ENCODE measurements around the gene GPX8.

Gene GPX8

DNA sequence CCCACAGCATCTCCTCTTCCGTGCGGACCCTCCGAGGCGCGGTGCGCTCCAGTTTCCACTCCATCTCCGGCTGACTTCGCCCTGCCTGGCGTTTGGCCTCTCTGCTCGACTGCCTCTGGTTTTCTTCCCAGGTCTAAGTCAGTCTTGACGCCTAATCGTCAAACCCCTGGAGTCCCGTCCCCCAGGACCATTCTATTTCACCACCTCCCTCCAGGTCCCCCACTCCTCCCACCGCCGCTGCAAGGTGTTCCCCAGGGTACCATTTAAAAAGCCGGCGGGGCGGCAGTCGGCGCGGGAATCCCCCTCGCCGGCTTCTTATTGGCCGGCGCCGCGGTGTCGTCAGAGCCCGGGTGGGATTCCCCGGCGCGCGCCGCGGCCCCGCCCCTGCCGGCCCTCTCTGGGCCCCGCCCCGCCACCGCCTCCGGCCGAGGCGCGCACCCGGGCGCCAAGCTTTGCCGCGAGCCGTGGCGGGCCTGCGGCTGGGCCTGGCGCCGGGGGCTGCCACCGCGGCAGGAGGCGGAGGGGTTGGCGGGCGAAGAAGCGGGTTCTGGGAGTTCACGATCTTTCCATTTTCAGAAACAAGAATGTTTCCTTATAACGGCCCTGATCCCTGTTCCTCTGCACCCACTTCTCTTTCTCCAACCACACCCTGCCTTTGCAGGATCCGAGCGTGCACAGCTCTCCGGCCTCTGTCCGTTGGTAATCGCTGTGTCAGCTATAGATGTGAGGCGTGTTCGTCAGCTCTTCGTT is 13.1 kb downstream of the GPX8 start, which contains the start of gene CDC20B:
Gene CDC20B, minus strand, starts transcription at position 241 of the 750 bp plus-strand sequence. Its CDS starts 177 bp downstream, at position 64.
- peak; percentile 27 for DNase-seq (ENCODE audit: low spot score)

DNA sequence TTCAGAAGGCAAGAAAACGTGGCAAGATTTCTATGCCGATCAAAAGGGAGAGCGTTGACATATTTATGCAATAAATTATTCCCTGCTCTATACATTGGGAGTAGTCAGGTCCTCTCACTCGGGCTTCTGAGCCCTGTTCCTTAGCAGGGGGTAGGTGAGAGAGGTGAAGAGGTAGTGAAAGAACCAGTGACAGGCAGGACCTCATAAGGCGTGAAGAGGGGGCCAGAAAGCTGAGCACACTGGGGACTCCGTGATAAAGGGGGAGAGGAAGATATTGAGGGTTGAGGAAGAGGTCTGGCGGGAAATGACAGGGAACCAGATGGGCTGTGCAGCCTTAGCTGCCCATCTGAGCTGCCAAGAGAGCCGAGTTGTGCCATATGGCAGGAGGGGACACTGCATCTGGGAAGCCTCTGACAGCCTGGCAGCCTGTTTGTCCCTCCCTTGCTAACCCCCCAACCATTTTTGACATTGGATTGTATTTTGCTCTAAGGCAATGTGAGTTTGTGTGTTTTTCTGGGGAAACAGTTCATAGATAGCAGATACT is 13.8 kb downstream of the GPX8 start:
- no peak for DNase-seq (ENCODE audit: low spot score)

DNA sequence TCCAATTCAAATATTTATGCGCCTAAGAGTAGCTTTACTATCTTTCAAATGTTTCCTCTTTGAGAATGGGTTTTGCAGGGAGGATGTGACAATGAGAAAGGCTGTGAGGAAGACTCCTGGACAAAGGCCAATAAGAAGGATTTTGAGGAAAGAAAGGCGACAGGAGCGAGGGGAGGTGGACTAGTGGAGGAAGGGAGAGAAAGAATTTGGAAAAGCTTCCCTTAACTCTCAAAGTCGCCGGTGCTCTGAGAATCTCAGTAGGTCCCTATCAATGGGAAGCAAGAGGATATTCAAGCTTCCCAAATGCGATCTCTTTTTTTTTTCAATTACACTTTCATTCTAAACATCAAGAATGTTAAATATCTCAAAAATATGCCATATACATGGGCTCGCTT is 15.8 kb downstream of the GPX8 start:
- DNase-seq (ENCODE audit: low spot score), result no peak

DNA sequence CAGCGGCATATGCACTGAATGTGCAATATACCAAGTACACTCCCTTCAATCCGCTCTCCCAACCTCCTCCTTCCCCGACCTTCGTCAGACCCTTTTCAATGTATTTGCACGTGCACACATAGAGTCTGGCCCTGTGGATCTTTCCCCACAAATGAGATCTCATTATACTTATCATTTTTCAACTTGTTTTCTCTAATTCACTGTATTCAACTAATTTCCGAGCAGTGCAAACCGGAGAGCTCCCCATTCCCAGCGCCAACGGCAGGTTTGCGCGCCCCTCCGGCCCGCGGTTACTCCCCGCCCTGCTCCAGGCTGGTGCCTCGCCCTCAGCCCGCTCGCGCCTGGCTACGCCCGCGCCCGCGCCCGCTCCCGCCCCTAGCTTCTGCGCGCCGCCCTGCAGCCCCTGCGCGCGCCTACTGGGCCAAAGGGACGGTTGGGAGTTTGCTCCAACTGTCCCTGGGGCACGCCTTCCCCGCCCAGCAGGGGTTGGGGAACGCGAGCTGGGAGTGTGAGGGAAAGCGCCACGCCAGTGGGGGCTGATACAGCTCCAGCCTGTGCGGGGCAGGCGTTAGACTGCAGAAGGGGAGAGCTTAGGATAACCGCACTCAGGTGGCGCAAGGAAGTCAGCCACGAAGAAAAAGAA is 16.3 kb downstream of the GPX8 start:
- no peak for DNase-seq (ENCODE audit: low spot score)

DNA sequence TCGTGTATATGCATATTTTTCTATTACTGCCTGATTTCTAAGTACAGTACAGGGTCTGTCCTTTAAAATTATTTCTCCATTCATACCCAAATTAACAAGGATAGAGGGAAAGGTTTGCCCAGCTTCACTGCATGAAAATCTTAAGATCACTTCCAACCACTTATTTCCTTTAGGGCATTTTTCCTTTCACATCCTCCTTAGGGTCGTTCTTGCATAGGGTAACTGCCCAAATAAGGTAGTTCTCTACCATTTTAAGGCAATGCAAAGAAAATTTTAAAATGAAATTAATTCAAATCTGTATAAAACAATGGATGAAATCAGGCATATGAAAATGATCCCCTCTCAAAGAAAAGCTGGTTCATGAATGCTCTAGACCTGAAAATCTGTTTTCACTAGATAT is 17.1 kb downstream of the GPX8 start:
- no peak for DNase-seq (ENCODE audit: low spot score)

DNA sequence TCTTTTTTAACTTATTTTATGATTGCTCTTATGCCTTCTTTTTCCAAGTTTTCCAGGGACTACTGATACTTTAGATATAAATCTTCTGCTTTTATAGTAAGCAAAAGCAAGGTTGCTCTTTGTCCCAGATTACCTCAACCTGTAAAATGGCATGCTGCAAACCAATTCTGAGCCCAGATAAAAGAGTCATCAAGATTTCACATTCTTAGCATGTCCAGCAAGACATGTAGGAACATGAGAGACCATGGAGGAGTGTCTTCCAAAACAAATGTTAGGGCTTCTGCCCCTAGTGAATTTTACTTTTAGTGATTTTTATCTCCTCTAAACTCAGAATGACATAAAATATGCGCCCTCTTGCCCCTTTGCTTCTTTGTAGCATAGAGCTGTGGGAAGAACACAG is 20.0 kb downstream of the GPX8 start:
- DNase-seq (ENCODE audit: low spot score), result no peak

DNA sequence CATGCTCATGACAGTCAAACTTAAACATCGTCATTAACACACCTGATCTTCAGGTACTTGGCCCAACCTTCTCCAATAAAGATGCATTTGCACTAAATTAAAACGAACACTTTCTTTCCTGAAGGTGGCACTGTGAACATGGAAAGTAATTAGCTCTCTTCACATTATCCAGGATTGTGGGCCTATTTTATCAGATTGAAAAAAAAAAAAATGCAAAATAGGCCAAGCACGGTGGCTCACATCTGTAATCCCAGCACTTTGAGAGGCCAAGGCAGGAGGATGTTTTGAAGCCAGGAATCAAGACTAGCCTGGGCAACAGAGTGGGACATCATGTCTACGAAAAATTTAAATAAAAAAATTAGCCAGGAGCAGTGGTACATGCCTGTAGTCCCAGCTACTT is 27.4 kb downstream of the GPX8 start:
- no peak for DNase-seq (ENCODE audit: low spot score)

DNA sequence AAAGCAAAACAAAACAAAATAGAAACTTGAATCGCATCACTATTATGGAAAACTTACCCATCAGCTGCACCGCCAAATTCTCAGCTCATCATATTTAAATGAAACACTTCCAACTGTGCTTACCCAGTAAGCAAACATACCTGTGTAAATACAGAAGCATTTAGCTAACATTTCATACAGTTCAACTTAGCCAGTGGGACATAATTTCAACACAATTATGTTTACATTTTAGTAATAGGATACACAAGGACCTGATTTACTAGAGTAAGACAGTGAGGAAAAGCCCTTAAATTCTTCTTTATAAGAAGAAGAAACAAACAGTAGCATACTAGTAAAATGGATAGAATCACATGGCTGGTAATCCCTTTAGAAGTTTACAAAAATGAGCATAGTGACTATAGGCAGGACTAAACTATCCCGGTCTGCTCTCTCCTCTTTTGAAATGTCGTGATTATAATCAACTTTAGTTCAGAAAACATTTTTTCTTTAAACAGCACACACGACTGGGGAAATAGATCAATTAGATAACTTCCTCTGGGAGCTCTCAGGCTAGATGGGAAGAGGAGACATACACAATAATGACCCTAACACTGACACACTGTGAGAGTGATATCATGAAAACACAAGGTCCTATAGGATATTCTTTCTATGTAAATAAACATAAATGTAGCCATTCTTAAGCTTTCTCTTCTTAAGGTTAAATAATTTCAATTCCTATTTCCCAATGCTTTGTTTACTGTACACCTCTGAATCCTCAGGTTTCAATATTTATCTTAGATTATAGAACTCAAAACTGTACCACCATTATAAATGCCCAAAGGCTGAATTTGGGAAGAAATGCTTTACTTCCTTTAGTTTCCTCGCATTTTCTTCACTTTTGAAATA is 28.9 kb downstream of the GPX8 start:
- no peak for DNase-seq (ENCODE audit: low spot score)

DNA sequence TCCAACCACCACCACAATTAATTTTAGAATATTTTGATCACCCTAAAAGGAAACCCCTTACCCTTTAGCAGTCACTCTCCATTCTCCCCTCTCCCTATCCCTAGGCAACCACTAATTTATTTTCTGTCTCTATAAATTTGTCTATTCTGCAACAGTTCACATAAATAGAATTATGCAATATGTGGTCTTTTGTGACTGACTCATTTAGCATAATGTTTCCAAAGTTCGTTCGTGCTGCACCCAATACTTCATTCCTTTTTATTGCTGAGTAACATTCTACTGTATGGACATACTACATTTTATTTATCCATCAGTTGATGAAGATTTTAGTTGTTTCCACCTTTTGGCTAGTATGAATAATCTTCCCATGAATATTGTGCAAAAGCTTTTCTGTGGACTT is 31.2 kb downstream of the GPX8 start:
- DNase-seq (ENCODE audit: low spot score), result no peak

DNA sequence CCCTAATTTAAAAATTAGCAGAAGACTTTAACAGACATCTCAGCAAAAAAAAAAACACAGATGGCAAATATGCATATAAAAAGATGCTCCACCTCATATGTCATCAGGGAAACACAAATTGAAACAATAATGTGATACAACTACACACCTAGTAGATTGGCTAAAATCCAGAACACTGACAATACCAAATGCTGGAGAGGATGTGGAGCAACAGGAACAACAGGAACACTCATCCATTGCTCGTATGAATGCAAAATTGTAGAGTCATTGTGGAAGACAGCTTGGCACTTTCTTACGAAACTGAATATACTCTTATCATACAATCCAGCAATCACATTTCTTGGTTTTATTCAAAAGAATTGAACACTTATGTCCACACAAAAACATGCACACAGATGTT is 45.0 kb downstream of the GPX8 start:
- no peak for DNase-seq (ENCODE audit: low spot score)

DNA sequence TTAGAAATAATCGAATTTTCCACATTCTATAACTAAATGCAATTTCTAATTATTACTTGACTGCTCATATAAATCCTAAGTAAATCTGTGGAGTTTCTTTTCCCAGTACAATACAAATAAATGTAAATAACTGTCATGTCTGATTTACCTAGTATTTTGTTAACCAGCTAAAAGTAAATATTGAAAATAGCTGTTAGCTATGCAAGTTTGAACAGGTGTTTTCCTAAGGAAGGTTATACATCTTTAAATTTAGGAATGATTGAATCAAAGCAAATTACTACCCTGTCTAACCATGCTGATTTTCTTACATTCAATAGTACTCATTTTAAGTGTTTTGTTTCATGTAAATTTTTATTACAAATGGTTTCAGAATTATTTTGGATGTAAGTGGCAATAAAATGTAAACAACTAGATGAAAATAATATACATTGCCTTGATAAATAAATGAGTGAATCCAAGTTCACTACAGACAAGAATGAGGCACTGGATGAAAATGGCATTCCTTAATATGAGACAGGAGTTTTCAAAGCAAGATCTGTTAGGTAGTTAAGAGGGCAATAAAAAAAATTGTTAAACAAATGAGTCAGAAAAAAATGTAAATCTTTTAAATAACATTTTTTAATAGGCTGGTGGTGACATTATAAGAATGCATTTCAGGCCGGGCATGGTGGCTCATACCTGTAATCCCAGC is 51.4 kb downstream of the GPX8 start:
- no peak for DNase-seq (ENCODE audit: low spot score)

Measured in Ammon's horn (tissue), 1 donor.